WERI-Rb-1 (cell line): ENCODE results near the gene KIRREL3.

Experiments used
- DNase-seq: peaks from one replicate; pipeline ENCODE4 v3.0.0-alpha.2; 2020
- H3K27ac ChIP-seq: fragments of 250-450 bp; sonication (Bioruptor Pico); 2 replicates; pipeline ENCODE4 v1.5.1; 2020; ENCODE audit warnings: mild to moderate bottlenecking, moderate library complexity
- H3K27me3 ChIP-seq: fragments of 250-450 bp; sonication (Bioruptor Pico); 2 replicates; pipeline ENCODE4 v1.5.1; 2021; ENCODE audit warnings: mild to moderate bottlenecking, low read depth, moderate library complexity; ENCODE audit not compliant: insufficient read depth, severe bottlenecking
- H3K36me3 ChIP-seq: fragments of 250-450 bp; sonication (Bioruptor Pico); 2 replicates; pipeline ENCODE4 v1.5.1; 2020; ENCODE audit warnings: mild to moderate bottlenecking, moderate library complexity
- H3K4me3 ChIP-seq: 2 replicates; pipeline ENCODE4 v1.5.1; 2011; ENCODE audit warnings: low read depth, mild to moderate bottlenecking, control low read depth, low read length
- H3K9me3 ChIP-seq: fragments of 250-450 bp; sonication (Bioruptor Pico); 2 replicates; pipeline ENCODE4 v1.5.1; 2021; ENCODE audit warnings: mild to moderate bottlenecking, moderate library complexity; ENCODE audit not compliant: severe bottlenecking
- TF ChIP-seq, protein P1 (sequence below): IDR thresholded peaks from 2 replicates; pipeline ENCODE4 v1.5.1; 2011; ENCODE audit warnings: low read depth, mild to moderate bottlenecking, control low read depth, inconsistent platforms, low read length

KIRREL3 gene

GRCh38 chr11:126432525-126432924 lies 568.0 kb downstream of the KIRREL3 start:
- H3K27me3 ChIP-seq, result no peaks in the 10 kb centered on the region
- H3K4me3 ChIP-seq, result no peak overlapping the region
- TF ChIP-seq, protein P1, sequence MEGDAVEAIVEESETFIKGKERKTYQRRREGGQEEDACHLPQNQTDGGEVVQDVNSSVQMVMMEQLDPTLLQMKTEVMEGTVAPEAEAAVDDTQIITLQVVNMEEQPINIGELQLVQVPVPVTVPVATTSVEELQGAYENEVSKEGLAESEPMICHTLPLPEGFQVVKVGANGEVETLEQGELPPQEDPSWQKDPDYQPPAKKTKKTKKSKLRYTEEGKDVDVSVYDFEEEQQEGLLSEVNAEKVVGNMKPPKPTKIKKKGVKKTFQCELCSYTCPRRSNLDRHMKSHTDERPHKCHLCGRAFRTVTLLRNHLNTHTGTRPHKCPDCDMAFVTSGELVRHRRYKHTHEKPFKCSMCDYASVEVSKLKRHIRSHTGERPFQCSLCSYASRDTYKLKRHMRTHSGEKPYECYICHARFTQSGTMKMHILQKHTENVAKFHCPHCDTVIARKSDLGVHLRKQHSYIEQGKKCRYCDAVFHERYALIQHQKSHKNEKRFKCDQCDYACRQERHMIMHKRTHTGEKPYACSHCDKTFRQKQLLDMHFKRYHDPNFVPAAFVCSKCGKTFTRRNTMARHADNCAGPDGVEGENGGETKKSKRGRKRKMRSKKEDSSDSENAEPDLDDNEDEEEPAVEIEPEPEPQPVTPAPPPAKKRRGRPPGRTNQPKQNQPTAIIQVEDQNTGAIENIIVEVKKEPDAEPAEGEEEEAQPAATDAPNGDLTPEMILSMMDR, result no peak
- DNase-seq, result no peak
- H3K36me3 ChIP-seq, result no peaks in the 10 kb centered on the region
- no peaks in the 10 kb centered on the region for H3K9me3 ChIP-seq
- no peak overlapping the region for H3K27ac ChIP-seq

DNA sequence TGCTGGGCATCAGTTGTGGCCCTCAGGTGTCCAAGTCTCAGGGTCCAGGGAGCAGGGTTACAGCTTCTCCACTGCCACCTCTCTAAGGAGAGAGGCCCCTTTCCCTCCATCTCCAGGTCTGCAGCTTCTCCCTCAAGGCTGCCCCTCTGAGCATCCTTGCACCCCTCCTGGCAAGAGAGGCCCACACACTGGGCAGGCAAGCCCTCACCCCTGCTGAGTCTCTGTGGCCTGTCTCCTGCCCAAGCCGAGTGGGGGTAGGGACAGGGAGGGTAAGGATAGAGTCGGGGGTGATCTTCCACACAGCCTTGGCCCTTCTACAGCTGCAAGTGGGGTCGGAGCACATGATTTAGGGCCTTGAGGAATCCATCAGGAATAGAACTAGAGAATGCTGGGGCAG lies 568.5 kb downstream of the KIRREL3 start:
- Histone ChIP-seq H3K4me3 (no peak overlapping the region), H3K27ac (no peak overlapping the region), H3K36me3 (no peaks in the 10 kb centered on the region), H3K9me3 (no peaks in the 10 kb centered on the region), H3K27me3 (no peaks in the 10 kb centered on the region)
- TF ChIP-seq, protein P1, result no peak
- DNase-seq, result no peak

DNA sequence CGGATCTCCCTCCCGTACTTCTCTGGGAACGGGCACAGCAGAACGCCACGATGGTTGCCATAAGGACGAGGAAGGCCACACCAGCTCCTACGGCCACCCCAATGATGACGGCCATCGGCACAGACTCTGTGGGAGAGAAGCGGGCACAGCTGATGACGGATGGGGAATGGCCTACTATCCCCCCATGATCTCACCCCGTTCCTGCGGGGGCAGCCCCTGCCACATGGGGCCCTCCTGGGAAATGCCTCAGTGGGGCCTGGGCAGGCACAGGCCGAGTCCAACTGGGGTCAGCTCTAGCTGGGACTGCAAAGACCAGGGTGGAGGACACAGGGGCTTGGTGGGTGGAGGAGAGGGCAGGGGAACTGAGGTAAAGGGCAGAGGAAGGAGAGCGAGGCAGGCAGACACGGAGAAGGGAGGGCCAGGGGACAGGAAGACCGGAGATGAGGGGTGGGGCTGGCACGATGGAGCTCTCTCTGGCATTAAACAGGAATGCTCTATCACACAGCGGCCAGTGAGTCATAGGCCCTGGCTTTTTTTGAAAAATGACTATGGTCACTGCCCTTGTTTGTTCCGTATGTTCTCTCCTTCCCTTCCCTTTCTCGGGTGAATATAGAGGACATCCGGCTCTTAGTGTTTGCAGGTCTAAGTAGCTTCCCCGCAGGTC lies 569.0 kb downstream of the KIRREL3 start:
- H3K36me3 ChIP-seq, result no peaks in the 10 kb centered on the region
- H3K9me3 ChIP-seq, result no peaks in the 10 kb centered on the region
- H3K4me3 ChIP-seq, result no peak overlapping the region
- no peaks in the 10 kb centered on the region for H3K27me3 ChIP-seq
- TF ChIP-seq, protein P1, result no peak
- no peak for DNase-seq
- H3K27ac ChIP-seq, result no peak overlapping the region

DNA sequence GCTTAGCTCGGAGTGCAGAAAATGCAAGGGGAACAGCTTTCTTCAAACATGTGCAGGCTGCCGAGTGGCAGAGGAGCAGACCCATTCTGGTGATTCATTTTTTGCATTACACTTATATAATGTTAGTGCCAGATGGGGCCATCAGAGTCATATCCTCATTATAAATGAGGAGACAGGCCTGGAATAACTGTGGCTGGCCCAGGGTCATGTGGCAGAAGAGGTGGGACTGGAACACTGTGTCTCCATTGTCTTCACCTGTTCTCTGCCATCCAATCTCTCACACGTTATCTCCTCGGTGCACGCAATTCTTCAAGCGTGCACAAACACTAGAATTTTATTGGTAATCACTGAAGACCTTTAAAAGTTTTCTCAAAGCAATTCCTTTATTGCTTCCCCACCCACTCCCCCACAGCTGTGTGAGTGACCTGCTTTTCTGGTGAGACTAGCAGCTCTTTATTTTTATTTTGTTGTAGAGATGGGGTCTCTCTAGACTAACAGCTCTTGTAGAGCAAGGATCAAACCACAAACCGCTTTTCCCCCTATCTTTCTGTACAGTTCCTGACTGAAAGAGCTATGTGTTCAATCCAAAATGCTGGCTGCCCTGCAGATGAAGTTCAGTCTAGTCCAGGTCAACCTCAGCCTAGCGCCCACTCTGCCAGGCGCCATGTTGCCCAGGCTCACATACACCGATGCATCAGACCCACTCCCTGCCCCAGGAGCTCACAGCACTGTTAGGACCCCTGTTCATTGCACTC lies 569.8 kb downstream of the KIRREL3 start:
- no peaks in the 10 kb centered on the region for H3K27me3 ChIP-seq
- no peak overlapping the region for H3K4me3 ChIP-seq
- H3K36me3 ChIP-seq, result no peaks in the 10 kb centered on the region
- TF ChIP-seq, protein P1, result no peak
- DNase-seq, result no peak
- H3K9me3 ChIP-seq, result no peaks in the 10 kb centered on the region
- no peak overlapping the region for H3K27ac ChIP-seq

DNA sequence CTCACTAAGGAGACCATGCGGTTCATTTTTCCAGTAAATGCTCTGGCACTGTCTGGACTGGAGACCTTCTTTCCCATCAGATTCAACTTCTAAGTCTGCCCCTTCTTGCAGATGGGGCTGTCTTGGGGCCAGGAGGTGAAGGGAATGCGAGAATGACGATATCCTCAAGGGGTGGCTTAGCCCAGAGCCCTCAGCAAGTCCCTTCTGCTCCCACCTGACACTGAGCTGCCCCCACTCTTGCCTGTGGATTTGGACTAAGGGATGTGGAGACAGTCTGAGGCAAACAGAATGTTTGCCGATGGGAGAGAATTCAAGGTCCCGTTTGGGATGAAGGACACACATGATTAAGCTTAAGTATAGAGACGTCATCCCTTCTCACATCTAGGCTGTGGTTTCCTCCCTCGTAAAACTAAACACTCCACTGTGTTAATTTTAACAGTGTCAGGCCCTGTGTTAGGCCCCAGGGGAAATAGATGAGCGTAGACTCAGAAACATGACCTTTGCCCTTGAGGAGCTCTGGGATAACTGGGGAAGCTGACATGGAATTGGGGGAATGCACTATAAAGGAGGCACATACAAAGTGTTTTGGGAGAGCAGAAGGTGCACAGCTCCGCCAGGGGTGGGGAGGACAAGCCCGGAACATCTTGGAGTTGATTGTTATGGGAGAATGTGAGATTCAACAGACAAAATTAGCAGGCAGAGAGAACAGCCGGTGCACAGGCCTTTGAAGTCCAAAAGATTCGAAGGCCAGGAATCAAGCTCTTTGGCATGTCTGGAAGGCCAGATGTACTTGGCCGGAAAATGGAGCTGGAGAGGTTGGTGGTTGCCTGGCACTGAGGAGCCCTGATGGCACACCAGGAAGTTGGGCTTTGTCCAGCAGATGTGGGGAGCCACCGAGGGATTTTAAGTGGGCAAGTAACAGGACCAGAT lies 573.5 kb downstream of the KIRREL3 start:
- Histone ChIP-seq H3K9me3 (no peaks in the 10 kb centered on the region), H3K36me3 (0 out of 2 replicates have a peak, but pooled peaks cover 5% of the 10 kb centered on the region), H3K27me3 (no peaks in the 10 kb centered on the region), H3K27ac (no peak overlapping the region), H3K4me3 (no peak overlapping the region)
- DNase-seq, result no peak
- TF ChIP-seq, protein P1, result no peak
